SK-N-SH (cell line): ENCODE data around the gene MAP1B. TPM values are rescaled to one million over a fixed set of nuclear protein-coding genes. Genes with fewer than 3 reads are reported as not detected.

Experiments
- CTCF ChIA-PET: fragments of 300-600, 350-600 bp; formaldehyde crosslinking; extraction: SDS; loops from one replicate; lab custom pipeline; 2021; lab: Yijun Ruan, JAX
- POLR2A ChIA-PET: fragments of 350-600 bp; sonication (Branson Sonifier 250); formaldehyde crosslinking; extraction: SDS; loops from one replicate; lab custom pipeline; 2020; ENCODE audit warnings: antibody characterized with exemption, inconsistent platforms; lab: Yijun Ruan, JAX
- DNase-seq: peaks from one replicate; pipeline ENCODE4 v3.0.0; 2012
- H2AFZ ChIP-seq: fragments of 200-600 bp; sonication (generic); 2 replicates; pipeline ENCODE4 v1.8.1; 2016; ENCODE audit warnings: antibody characterized with exemption, mild to moderate bottlenecking, low read depth
- H3F3A ChIP-seq: fragments of 200-600 bp; sonication (generic); replicated peaks from 2 replicates; pipeline ENCODE3; 2016; ENCODE audit warnings: antibody characterized with exemption, mild to moderate bottlenecking; ENCODE audit not compliant: insufficient read depth
- H3K27ac ChIP-seq, 2 experiments: fragments of 200-500 bp in 1 of 2; fragments of 200-600 bp in 1 of 2; sonication (Bioruptor generic) in 1 of 2; sonication (generic), shearing (Covaris generic) in 1 of 2; 2 replicates each; pipeline versions ENCODE4 v1.5.1 to v1.6.1; 2014 to 2016; ENCODE audit warnings: low read depth in 2 of 2, inconsistent platforms in 1 of 2, low read length in 1 of 2, mild to moderate bottlenecking in 1 of 2, mixed read lengths in 1 of 2
- H3K27me3 ChIP-seq: fragments of 200-600 bp; sonication (generic), shearing (Covaris generic); 2 replicates; pipeline ENCODE4 v1.6.1; 2016; ENCODE audit warnings: mixed run types; ENCODE audit not compliant: insufficient read depth
- H3K36me3 ChIP-seq, 2 experiments: fragments of 200-500 bp in 1 of 2; fragments of 200-600 bp in 1 of 2; sonication (Bioruptor generic) in 1 of 2; sonication (generic) in 1 of 2; replicated peaks in 1 of 2; 2 replicates each; pipeline versions ENCODE3 to v1.5.1; 2014 to 2016; ENCODE audit warnings: low read length in 1 of 2, mild to moderate bottlenecking in 1 of 2; ENCODE audit not compliant: insufficient read depth in 2 of 2, control insufficient read depth in 1 of 2
- H3K4me1 ChIP-seq, 2 experiments: fragments of 200-500 bp in 1 of 2; fragments of 200-600 bp in 1 of 2; sonication (Bioruptor generic) in 1 of 2; sonication (generic), shearing (Covaris generic) in 1 of 2; 2 replicates each; pipeline versions ENCODE4 v1.5.1 to v1.6.1; 2014 to 2016; ENCODE audit warnings: low read depth in 1 of 2, low read length in 1 of 2, mixed run types in 1 of 2; ENCODE audit not compliant: insufficient read depth in 2 of 2, control insufficient read depth in 1 of 2
- H3K4me2 ChIP-seq: fragments of 200-600 bp; sonication (generic), shearing (Covaris generic); 2 replicates; pipeline ENCODE4 v1.6.1; 2017; ENCODE audit warnings: mixed run types
- H3K4me3 ChIP-seq, 2 experiments: fragments of 200-500 bp in 1 of 2; fragments of 200-600 bp in 1 of 2; sonication (Bioruptor generic) in 1 of 2; sonication (generic), shearing (Covaris generic) in 1 of 2; 2 replicates each; pipeline versions ENCODE4 v1.5.1 to v1.8.1; 2014 to 2016; ENCODE audit warnings: low read depth in 2 of 2, inconsistent platforms in 1 of 2, low read length in 1 of 2, mild to moderate bottlenecking in 1 of 2, mixed read lengths in 1 of 2, moderate library complexity in 1 of 2
- H3K79me2 ChIP-seq: fragments of 200-600 bp; sonication (generic); 2 replicates; pipeline ENCODE4 v1.8.1; 2017; ENCODE audit warnings: mild to moderate bottlenecking; ENCODE audit not compliant: insufficient read depth
- H3K9ac ChIP-seq: fragments of 200-600 bp; sonication (generic); 2 replicates; pipeline ENCODE4 v1.6.1; 2017; ENCODE audit warnings: mixed run types
- H3K9me2 ChIP-seq: fragments of 200-600 bp; sonication (generic); 2 replicates; pipeline ENCODE4 v1.6.1; 2017; ENCODE audit warnings: mixed run types
- H3K9me3 ChIP-seq: fragments of 200-600 bp; sonication (generic); 2 replicates; pipeline ENCODE4 v1.6.1; 2017; ENCODE audit warnings: mixed run types, mild to moderate bottlenecking, moderate library complexity
- H4K20me1 ChIP-seq: fragments of 200-600 bp; sonication (generic); 2 replicates; pipeline ENCODE4 v1.6.1; 2017; ENCODE audit warnings: mild to moderate bottlenecking, mixed run types; ENCODE audit not compliant: insufficient read depth
- CHD2 ChIP-seq: fragments of 150-350 bp; IDR thresholded peaks from 2 replicates; pipeline ENCODE4 v1.6.1; 2018; ENCODE audit warnings: low read length; ENCODE audit not compliant: partially characterized antibody
- ELF1 ChIP-seq: IDR thresholded peaks from 2 replicates; pipeline ENCODE4 v1.4.0; 2012
- EP300 ChIP-seq, 2 experiments: IDR thresholded peaks; 2 replicates each; pipeline versions ENCODE4 v1.4.0 to v1.6.1; 2012; ENCODE audit warnings: borderline replicate concordance in 1 of 2, low read depth in 1 of 2, low read length in 1 of 2
- FOXJ3 ChIP-seq: sonication (generic); formaldehyde crosslinking; IDR thresholded peaks from 2 replicates; pipeline ENCODE4 v1.5.1; 2020; ENCODE audit warnings: mild to moderate bottlenecking, missing genetic modification reagents
- GATA2 ChIP-seq: sonication (generic); formaldehyde crosslinking; IDR thresholded peaks from 2 replicates; pipeline ENCODE4 v1.5.0; 2020; ENCODE audit warnings: mild to moderate bottlenecking, missing genetic modification reagents
- NFIC ChIP-seq: IDR thresholded peaks from 2 replicates; pipeline ENCODE4 v1.4.0; 2012; ENCODE audit warnings: borderline replicate concordance
- POLR2AphosphoS5 ChIP-seq: IDR thresholded peaks from 2 replicates; pipeline ENCODE4 v1.6.1; 2012; ENCODE audit warnings: low read depth, low read length
- RAD21 ChIP-seq: IDR thresholded peaks from 2 replicates; pipeline ENCODE4 v1.6.1; 2012; ENCODE audit warnings: mild to moderate bottlenecking, low read length
- RXRA ChIP-seq: IDR thresholded peaks from 2 replicates; pipeline ENCODE4 v1.4.0; 2012; ENCODE audit warnings: low read depth, mild to moderate bottlenecking, borderline replicate concordance
- SIN3A ChIP-seq: IDR thresholded peaks from 2 replicates; pipeline ENCODE4 v1.6.1; 2012; ENCODE audit warnings: low read depth, mild to moderate bottlenecking, low read length, moderate library complexity, borderline replicate concordance
- TAF1 ChIP-seq: IDR thresholded peaks from 2 replicates; pipeline ENCODE4 v1.6.1; 2012; ENCODE audit warnings: low read depth, mild to moderate bottlenecking, low read length, moderate library complexity, borderline replicate concordance
- TEAD4 ChIP-seq: IDR thresholded peaks from 2 replicates; pipeline ENCODE4 v1.4.0; 2012; ENCODE audit warnings: mild to moderate bottlenecking, borderline replicate concordance; ENCODE audit not compliant: insufficient read depth
- WGBS: methylation state at CpG from one replicate; pipeline ENCODE4 v1.1.6; 2017; ENCODE audit warnings: low lambda C conversion rate; 5-methylcytosine and 5-hydroxymethylcytosine counted together
- polyA plus RNA-seq, 3 experiments: library from polyadenylated mRNA; depleted of rRNA; stranded (reverse); fragments of >200 nt; gene quantifications; 2 replicates each; pipeline ENCODE4 v1.2.3, GENCODE V29; 2012
- TF ChIP-seq, protein P1 (sequence below): IDR thresholded peaks from 2 replicates; pipeline ENCODE4 v1.6.1; 2012; ENCODE audit warnings: mild to moderate bottlenecking, low read depth, low read length, moderate library complexity
- TF ChIP-seq, protein P2 (sequence below): IDR thresholded peaks from 2 replicates; pipeline ENCODE4 v1.4.0; 2012; ENCODE audit warnings: low read depth, borderline replicate concordance
- TF ChIP-seq, protein P3 (sequence below): IDR thresholded peaks from 2 replicates; pipeline ENCODE4; 2012
- TF ChIP-seq, protein P4 (sequence below): fragments of 200-600 bp; sonication (generic); IDR thresholded peaks from 2 replicates; pipeline ENCODE4 v1.6.1; 2017; ENCODE audit warnings: antibody characterized with exemption, mild to moderate bottlenecking, moderate library complexity

MAP1B gene
- polyA plus RNA-seq, 1 of the 3 experiments (the other 2 are of a cell fraction), result 47.5 TPM

DNA sequence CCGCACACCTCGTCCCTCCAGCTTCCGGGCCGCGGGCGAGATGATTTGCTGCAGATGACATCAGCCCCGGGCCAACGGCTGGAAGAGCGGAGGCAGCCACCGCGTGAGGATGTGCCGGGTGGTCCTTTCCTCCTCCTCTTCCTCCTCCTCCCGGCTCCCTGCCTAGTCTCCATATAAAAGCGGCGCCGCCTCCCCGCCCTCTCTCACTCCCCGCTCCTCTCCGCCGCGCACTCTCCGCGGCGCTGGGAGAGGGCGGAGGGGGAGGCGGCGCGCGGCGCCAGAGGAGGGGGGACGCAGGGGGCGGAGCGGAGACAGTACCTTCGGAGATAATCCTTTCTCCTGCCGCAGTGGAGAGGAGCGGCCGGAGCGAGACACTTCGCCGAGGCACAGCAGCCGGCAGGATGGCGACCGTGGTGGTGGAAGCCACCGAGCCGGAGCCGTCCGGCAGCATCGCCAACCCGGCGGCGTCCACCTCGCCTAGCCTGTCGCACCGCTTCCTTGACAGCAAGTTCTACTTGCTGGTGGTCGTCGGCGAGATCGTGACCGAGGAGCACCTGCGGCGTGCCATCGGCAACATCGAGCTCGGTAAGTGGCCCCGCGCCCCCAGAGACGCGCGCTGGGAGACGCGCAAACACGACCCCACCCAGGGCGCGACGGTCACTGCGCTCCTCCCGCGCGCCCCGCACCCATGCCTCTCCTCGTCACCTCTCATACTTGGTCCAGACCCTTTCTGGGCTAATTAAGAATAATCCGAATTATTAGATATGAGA lies at the start of gene MAP1B (continued):
- TF ChIP-seq, protein P1, sequence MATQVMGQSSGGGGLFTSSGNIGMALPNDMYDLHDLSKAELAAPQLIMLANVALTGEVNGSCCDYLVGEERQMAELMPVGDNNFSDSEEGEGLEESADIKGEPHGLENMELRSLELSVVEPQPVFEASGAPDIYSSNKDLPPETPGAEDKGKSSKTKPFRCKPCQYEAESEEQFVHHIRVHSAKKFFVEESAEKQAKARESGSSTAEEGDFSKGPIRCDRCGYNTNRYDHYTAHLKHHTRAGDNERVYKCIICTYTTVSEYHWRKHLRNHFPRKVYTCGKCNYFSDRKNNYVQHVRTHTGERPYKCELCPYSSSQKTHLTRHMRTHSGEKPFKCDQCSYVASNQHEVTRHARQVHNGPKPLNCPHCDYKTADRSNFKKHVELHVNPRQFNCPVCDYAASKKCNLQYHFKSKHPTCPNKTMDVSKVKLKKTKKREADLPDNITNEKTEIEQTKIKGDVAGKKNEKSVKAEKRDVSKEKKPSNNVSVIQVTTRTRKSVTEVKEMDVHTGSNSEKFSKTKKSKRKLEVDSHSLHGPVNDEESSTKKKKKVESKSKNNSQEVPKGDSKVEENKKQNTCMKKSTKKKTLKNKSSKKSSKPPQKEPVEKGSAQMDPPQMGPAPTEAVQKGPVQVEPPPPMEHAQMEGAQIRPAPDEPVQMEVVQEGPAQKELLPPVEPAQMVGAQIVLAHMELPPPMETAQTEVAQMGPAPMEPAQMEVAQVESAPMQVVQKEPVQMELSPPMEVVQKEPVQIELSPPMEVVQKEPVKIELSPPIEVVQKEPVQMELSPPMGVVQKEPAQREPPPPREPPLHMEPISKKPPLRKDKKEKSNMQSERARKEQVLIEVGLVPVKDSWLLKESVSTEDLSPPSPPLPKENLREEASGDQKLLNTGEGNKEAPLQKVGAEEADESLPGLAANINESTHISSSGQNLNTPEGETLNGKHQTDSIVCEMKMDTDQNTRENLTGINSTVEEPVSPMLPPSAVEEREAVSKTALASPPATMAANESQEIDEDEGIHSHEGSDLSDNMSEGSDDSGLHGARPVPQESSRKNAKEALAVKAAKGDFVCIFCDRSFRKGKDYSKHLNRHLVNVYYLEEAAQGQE, result no peak
- TF ChIP-seq CHD2, result peak; percentile 15
- TF ChIP-seq POLR2AphosphoS5, result peak; percentile 98
- peak; percentile 80; the same call in 1 of the 2 replicates for TF ChIP-seq SIN3A
- no peak for TF ChIP-seq RXRA
- TF ChIP-seq TEAD4, result 0 out of 2 replicates have a peak, but pooled peaks have one; percentile 40
- TF ChIP-seq, protein P2, sequence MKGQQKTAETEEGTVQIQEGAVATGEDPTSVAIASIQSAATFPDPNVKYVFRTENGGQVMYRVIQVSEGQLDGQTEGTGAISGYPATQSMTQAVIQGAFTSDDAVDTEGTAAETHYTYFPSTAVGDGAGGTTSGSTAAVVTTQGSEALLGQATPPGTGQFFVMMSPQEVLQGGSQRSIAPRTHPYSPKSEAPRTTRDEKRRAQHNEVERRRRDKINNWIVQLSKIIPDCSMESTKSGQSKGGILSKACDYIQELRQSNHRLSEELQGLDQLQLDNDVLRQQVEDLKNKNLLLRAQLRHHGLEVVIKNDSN, result no peak
- TF ChIP-seq ELF1, result peak; percentile 29; the same call in 1 of the 2 replicates
- no peak; the same call in 1 of the 2 replicates for TF ChIP-seq NFIC
- TF ChIP-seq, protein P3, sequence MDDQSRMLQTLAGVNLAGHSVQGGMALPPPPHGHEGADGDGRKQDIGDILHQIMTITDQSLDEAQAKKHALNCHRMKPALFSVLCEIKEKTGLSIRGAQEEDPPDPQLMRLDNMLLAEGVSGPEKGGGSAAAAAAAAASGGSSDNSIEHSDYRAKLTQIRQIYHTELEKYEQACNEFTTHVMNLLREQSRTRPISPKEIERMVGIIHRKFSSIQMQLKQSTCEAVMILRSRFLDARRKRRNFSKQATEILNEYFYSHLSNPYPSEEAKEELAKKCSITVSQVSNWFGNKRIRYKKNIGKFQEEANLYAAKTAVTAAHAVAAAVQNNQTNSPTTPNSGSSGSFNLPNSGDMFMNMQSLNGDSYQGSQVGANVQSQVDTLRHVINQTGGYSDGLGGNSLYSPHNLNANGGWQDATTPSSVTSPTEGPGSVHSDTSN, result 0 out of 2 replicates have a peak, but pooled peaks have one; percentile 31
- TF ChIP-seq RAD21, result peak; percentile 8; the same call in 1 of the 2 replicates
- TF ChIP-seq FOXJ3 (CRISPR knock-in tag), result peak; percentile 75; the same call in 1 of the 2 replicates

DNA sequence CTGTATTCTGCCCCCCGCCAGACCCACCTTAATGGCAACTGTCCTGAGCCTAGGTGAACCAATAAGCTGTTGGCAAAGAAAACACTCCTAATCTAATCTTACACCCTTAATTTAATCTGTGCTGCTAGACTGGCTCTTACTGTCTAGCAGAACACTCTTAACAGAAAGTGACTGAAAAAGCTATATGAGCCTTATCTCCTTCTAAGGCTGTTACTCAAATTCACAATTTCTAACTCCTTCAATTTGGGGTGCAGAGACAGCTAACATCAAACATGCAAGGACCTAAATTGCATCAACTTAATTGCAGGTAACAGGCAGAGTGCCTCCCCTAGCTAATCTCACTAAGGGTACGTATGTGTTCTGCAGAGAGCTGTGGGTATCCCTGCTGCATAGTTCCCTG lies 49.5 kb upstream of the MAP1B start:
- Histone ChIP-seq H4K20me1 (no peaks in the 10 kb centered on the region), H3K9me2 (no peaks in the 10 kb centered on the region), H3K36me3 (no peaks in the 10 kb centered on the region), H3K4me3 (no peak overlapping the region), H3K79me2 (no peaks in the 10 kb centered on the region), H2AFZ (no peak overlapping the region), H3K9me3 (no peaks in the 10 kb centered on the region), H3F3A (no peaks in the 10 kb centered on the region), H3K27me3 (no peaks in the 10 kb centered on the region), H3K27ac (peak overlapping the region in 1 of 2 experiments; percentile 76; a peak in 2 of 4 replicates), H3K4me1 (peaks cover 0 to 7% of the 10 kb centered on the region in 2 experiments; a peak in 2 of 4 replicates), H3K4me2 (no peak overlapping the region), H3K9ac (no peak overlapping the region)
- CTCF ChIA-PET, result no interaction called here
- POLR2A ChIA-PET, result interaction anchor here (0.7 to 1.9 kb wide), 3 partner anchors 8 to 50 kb away, joined by 3 to 6 read pairs (median 3); partner anchors contain the start of gene MAP1B
- peak; percentile 27 for DNase-seq
- 51% methylated on average over 2 of the region's 2 CpGs for WGBS
- TF ChIP-seq EP300 (IDR thresholded peaks at IDR 0.05; ENCODE audit: borderline replicate concordance in 1 of 2, low read depth in 1 of 2, low read length in 1 of 2) (0 out of 4 replicates have a peak, but pooled peaks of 1 of the 2 experiments have one; percentile 39), TAF1 (no peak), GATA2 (CRISPR knock-in tag) (peak; percentile 39; the same call in 1 of the 2 replicates)
- TF ChIP-seq, protein P4, sequence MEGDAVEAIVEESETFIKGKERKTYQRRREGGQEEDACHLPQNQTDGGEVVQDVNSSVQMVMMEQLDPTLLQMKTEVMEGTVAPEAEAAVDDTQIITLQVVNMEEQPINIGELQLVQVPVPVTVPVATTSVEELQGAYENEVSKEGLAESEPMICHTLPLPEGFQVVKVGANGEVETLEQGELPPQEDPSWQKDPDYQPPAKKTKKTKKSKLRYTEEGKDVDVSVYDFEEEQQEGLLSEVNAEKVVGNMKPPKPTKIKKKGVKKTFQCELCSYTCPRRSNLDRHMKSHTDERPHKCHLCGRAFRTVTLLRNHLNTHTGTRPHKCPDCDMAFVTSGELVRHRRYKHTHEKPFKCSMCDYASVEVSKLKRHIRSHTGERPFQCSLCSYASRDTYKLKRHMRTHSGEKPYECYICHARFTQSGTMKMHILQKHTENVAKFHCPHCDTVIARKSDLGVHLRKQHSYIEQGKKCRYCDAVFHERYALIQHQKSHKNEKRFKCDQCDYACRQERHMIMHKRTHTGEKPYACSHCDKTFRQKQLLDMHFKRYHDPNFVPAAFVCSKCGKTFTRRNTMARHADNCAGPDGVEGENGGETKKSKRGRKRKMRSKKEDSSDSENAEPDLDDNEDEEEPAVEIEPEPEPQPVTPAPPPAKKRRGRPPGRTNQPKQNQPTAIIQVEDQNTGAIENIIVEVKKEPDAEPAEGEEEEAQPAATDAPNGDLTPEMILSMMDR, result no peak
- TF ChIP-seq, protein P1, result no peak
